HepG2 (cell line): ENCODE data around the gene SERTAD1. TPM values are rescaled to one million over a fixed set of nuclear protein-coding genes. Genes with fewer than 3 reads are reported as not detected.
A peak's percentile ranks its signal among the peaks of the same experiment; 100 is the strongest.

Experiments
- ATAC-seq: fragments of 200-7000 bp; cut with Tn5 transposase; 3 replicates; pipeline ENCODE4 v1.9.1; 2020; ENCODE audit warnings: mild to moderate bottlenecking, moderate library complexity
- BruUV-seq: library from RNA; stranded (reverse); fragments of 400-500 nt; replicated peaks from 2 replicates; lab custom pipeline; 2021; lab: Mats Ljungman, UMichigan
- CTCF ChIA-PET: fragments of 300-600 bp; formaldehyde crosslinking; extraction: SDS; loops from one replicate; lab custom pipeline; 2021; ENCODE audit warnings: low total read pairs, inconsistent platforms, low intra/inter-chr PET ratio; lab: Yijun Ruan, JAX
- POLR2A ChIA-PET: fragments of 350-600 bp; sonication (Branson Sonifier 250); formaldehyde crosslinking; loops from one replicate; lab custom pipeline; 2020; ENCODE audit warnings: antibody characterized with exemption, inconsistent platforms; lab: Yijun Ruan, JAX
- DNase-seq: peaks from one replicate; pipeline ENCODE4 v3.0.0-alpha.2; 2015; ENCODE audit warnings: low spot score
- FAIRE-seq: peaks from 3 replicates; lab custom pipeline; 2011; peaks lifted over from hg19 to GRCh38; lab: Jason Lieb, UNC
- H2AFZ ChIP-seq: one replicate; pipeline ENCODE4 v1.6.1; 2011; ENCODE audit warnings: low read length, inconsistent platforms
- H3K27ac ChIP-seq: fragments of 300-600 bp; 3 replicates; pipeline ENCODE4 v1.8.0; 2011; ENCODE audit warnings: mixed run types, mild to moderate bottlenecking, mixed read lengths, low read length, inconsistent platforms; ENCODE audit not compliant: insufficient read depth; ENCODE audit errors: extremely low read length
- H3K27me3 ChIP-seq, 2 experiments: fragments of 200-600 bp in 1 of 2; 2 replicates in 1 of 2; 3 replicates in 1 of 2; pipeline versions ENCODE4 v1.6.0 to v1.8.0; 2011; ENCODE audit warnings: low read length in 2 of 2, mild to moderate bottlenecking in 2 of 2, moderate library complexity in 2 of 2, inconsistent platforms in 1 of 2; ENCODE audit not compliant: insufficient read depth in 2 of 2, control insufficient read depth in 1 of 2
- H3K36me3 ChIP-seq, 2 experiments: fragments of 200-600 bp in 1 of 2; replicated peaks in 1 of 2; 2 replicates in 1 of 2; 3 replicates in 1 of 2; pipeline versions ENCODE4 v1.5.1 to v1.8.0; 2011; ENCODE audit warnings: low read length in 2 of 2, inconsistent platforms in 1 of 2; ENCODE audit not compliant: insufficient read depth in 2 of 2, control insufficient read depth in 1 of 2
- H3K4me1 ChIP-seq: 2 replicates; pipeline ENCODE4 v1.5.1; 2012; ENCODE audit warnings: low read length, inconsistent platforms; ENCODE audit not compliant: insufficient read depth
- H3K4me2 ChIP-seq: 2 replicates; pipeline ENCODE4 v1.6.0; 2011; ENCODE audit warnings: low read depth, low read length, inconsistent platforms
- H3K4me3 ChIP-seq, 3 experiments: fragments of 200-600 bp in 1 of 3; sonication (generic), shearing (Covaris generic) in 1 of 3; replicated peaks in 1 of 3; 2 replicates each; pipeline ENCODE4 v1.5.1; 2011 to 2016; ENCODE audit warnings: low read length in 3 of 3, inconsistent platforms in 2 of 3, low read depth in 2 of 3, mild to moderate bottlenecking in 2 of 3, control low read depth in 1 of 3, mixed read lengths in 1 of 3; ENCODE audit not compliant: insufficient read depth in 1 of 3
- H3K79me2 ChIP-seq: one replicate; pipeline ENCODE4 v1.6.1; 2011; ENCODE audit warnings: low read length, inconsistent platforms; ENCODE audit not compliant: insufficient read depth
- H3K9ac ChIP-seq: 2 replicates; pipeline ENCODE4 v1.6.0; 2011; ENCODE audit warnings: mild to moderate bottlenecking, low read depth, low read length, inconsistent platforms; ENCODE audit not compliant: insufficient read depth
- H3K9me3 ChIP-seq: 2 replicates; pipeline ENCODE4 v1.5.1; 2012; ENCODE audit warnings: mild to moderate bottlenecking, low read length
- H4K20me1 ChIP-seq: 2 replicates; pipeline ENCODE4 v1.6.0; 2011; ENCODE audit warnings: inconsistent platforms, mild to moderate bottlenecking, low read length, moderate library complexity; ENCODE audit not compliant: insufficient read depth
- CEBPG ChIP-seq: IDR thresholded peaks from 2 replicates; pipeline ENCODE4 v1.6.1; 2016
- EEA1 ChIP-seq: sonication (generic); formaldehyde crosslinking; IDR thresholded peaks from 2 replicates; pipeline ENCODE4 v1.5.1; 2020; ENCODE audit warnings: mild to moderate bottlenecking, missing genetic modification reagents, borderline replicate concordance
- KAT8 ChIP-seq: IDR thresholded peaks from 2 replicates; pipeline ENCODE4 v1.6.1; 2016; ENCODE audit warnings: missing genetic modification reagents, missing compliant biosample characterization
- MAFK ChIP-seq, 2 experiments: IDR thresholded peaks in 1 of 2; conservative IDR thresholded peaks in 1 of 2; 2 replicates each; pipeline ENCODE4 v1.6.1; 2011; ENCODE audit warnings: improper control_type of control experiment in 2 of 2, low read length in 2 of 2
- NFE2 ChIP-seq: sonication (generic); formaldehyde crosslinking; IDR thresholded peaks from 2 replicates; pipeline ENCODE4 v1.4.0; 2020; ENCODE audit warnings: missing genetic modification reagents
- ZNF3 ChIP-seq: IDR thresholded peaks from 2 replicates; pipeline ENCODE4 v1.7.0; 2017; ENCODE audit warnings: inconsistent platforms
- ZNF460 ChIP-seq: sonication (generic); formaldehyde crosslinking; IDR thresholded peaks from 2 replicates; pipeline ENCODE4 v1.5.1; 2020; ENCODE audit warnings: missing genetic modification reagents, mild to moderate bottlenecking, borderline replicate concordance
- ZNF737 ChIP-seq: sonication (generic); formaldehyde crosslinking; IDR thresholded peaks from 2 replicates; pipeline ENCODE4 v1.5.0; 2020; ENCODE audit warnings: missing genetic modification reagents, mild to moderate bottlenecking, borderline replicate concordance
- ZNF790 ChIP-seq: sonication (generic); formaldehyde crosslinking; IDR thresholded peaks from 2 replicates; pipeline ENCODE4 v1.8.0; 2022; ENCODE audit warnings: missing genetic modification reagents, mild to moderate bottlenecking, borderline replicate concordance
- WGBS: methylation state at CpG from one replicate; pipeline ENCODE4 v1.1.6; 2017; ENCODE audit warnings: low lambda C conversion rate; 5-methylcytosine and 5-hydroxymethylcytosine counted together
- in situ Hi-C: cut with HindIII; loops from 2 replicates; pipeline ENCODE4 v1.10.0; 2017; ENCODE audit warnings: low pct_unique_long_range_greater_than_20kb; ENCODE audit not compliant: extremely low pct_ligation_motif_present
- intact Hi-C: fragments of 100-400 bp; cut with micrococcal nuclease; formaldehyde crosslinking; loops from one replicate; pipeline ENCODE4 v1.10.0; 2022; ENCODE audit not compliant: unreplicated experiment
- polyA plus RNA-seq, 8 experiments: library from polyadenylated mRNA; depleted of rRNA in 3 of 8; stranded (reverse) in 7 of 8; unstranded in 1 of 8; fragments of >200 nt; fragmentation: Illumina TruSeq in 4 of 8; extraction: Trizol in 4 of 8; gene quantifications; 2 replicates each; pipeline versions ENCODE4 v1.2.1 to v1.2.3, GENCODE V29; 2011 to 2016; ENCODE audit warnings: low read depth in 4 of 8, missing spikeins in 1 of 8, mixed read lengths in 1 of 8; ENCODE audit not compliant: insufficient read depth in 1 of 8
- total RNA-seq, 5 experiments: library from RNA; depleted of rRNA; stranded (reverse); fragments of >200 nt; fragmentation: Illumina TruSeq; extraction: Trizol; gene quantifications; 2 replicates each; pipeline ENCODE4 v1.2.3, GENCODE V29; 2016; ENCODE audit warnings: low read depth in 1 of 5
- TF ChIP-seq, protein P1 (sequence below): fragments of 450-650 bp; IDR thresholded peaks from 2 replicates; pipeline ENCODE4 v1.6.1; 2016
- TF ChIP-seq, protein P2 (sequence below): sonication (generic); formaldehyde crosslinking; IDR thresholded peaks from 2 replicates; pipeline ENCODE4 v1.9.0; 2022; ENCODE audit warnings: low read depth, missing genetic modification reagents
- TF ChIP-seq, protein P3 (sequence below): sonication (generic); formaldehyde crosslinking; IDR thresholded peaks from 2 replicates; pipeline ENCODE4 v1.8.0; 2022; ENCODE audit warnings: mild to moderate bottlenecking, missing genetic modification reagents, moderate library complexity
- TF ChIP-seq, protein P4 (sequence below): sonication (generic); formaldehyde crosslinking; IDR thresholded peaks from 2 replicates; pipeline ENCODE4 v1.5.0; 2020; ENCODE audit warnings: mild to moderate bottlenecking, missing genetic modification reagents

The SERTAD1 gene
- total and polyA plus RNA-seq, 2 of the 13 experiments (the other 11 are each of a cell fraction or from before 2014, with no cell fraction given) = 4.3 to 4.5 TPM

DNA sequence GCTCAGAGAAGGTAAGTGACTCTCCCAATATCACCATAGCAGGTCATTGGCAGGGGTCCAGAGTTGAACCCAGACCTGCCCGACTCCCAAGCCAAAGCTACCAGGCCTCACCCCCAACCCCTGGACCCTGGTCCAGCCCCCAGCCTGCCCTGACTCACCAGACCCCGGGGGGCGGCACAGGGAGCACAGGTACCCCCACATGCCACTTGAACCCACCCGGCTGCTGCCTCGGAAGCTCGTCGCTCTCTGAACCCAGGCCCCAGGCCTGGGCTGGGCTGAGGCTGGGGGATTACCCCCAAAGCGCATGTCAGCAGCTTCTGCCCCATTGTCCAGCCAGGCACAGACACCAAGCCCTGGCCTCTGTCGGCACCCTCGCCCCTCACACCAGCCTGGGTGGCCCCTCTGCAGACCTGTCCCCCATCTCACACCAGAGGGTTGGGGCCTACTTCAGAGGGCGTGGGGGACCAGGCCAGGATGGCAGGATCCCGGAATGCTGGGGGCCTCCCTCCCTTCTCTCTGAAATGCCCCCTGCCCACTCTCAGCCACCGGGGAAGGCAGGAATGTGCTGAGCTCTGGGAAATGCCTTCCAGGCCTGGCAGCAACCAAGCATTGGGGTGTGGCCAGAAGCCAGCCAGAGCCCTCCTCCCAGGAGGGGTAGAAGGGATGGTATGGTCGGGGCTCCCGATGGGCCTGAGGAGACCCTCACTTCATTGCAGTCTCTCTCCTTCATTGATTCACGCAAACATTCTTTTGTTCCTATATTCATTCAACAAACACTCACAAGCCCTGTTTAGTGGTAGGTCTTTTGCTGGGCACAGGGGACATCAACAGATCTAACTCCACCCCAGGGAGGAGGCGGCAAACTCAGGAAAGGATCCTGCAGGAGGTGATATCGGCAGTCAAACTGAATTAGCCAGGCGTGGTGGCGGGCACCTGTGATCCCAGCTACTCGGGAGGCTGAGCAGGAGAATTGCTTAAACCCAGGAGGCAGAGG is 11.0 kb downstream of the SERTAD1 start:
- ATAC-seq = no peak
- no peak overlapping the region for H3K4me3 ChIP-seq
- TF ChIP-seq ZNF460 (CRISPR knock-in tag) = peak; percentile 86
- TF ChIP-seq, protein P1, sequence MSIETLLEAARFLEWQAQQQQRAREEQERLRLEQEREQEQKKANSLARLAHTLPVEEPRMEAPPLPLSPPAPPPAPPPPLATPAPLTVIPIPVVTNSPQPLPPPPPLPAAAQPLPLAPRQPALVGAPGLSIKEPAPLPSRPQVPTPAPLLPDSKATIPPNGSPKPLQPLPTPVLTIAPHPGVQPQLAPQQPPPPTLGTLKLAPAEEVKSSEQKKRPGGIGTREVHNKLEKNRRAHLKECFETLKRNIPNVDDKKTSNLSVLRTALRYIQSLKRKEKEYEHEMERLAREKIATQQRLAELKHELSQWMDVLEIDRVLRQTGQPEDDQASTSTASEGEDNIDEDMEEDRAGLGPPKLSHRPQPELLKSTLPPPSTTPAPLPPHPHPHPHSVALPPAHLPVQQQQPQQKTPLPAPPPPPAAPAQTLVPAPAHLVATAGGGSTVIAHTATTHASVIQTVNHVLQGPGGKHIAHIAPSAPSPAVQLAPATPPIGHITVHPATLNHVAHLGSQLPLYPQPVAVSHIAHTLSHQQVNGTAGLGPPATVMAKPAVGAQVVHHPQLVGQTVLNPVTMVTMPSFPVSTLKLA = no peak
- no peak for TF ChIP-seq ZNF790 (CRISPR knock-in tag)
- TF ChIP-seq MAFK (conservative IDR thresholded peaks at IDR 0.05 in 1 of 2, IDR thresholded peaks at IDR 0.05 in 1 of 2; ENCODE audit: low read length in 2 of 2) = peak in 1 of 2 experiments; percentile 19; a peak in 1 of 4 replicates
- TF ChIP-seq KAT8 (CRISPR knock-in tag) = no peak
- no peak for TF ChIP-seq ZNF737 (CRISPR knock-in tag)
- no peak for TF ChIP-seq EEA1 (CRISPR knock-in tag)
- no peak for TF ChIP-seq NFE2 (CRISPR knock-in tag)
- 0 out of 2 replicates have a peak, but pooled peaks have one; percentile 11 for TF ChIP-seq CEBPG (CRISPR knock-in tag)
- TF ChIP-seq, protein P2, sequence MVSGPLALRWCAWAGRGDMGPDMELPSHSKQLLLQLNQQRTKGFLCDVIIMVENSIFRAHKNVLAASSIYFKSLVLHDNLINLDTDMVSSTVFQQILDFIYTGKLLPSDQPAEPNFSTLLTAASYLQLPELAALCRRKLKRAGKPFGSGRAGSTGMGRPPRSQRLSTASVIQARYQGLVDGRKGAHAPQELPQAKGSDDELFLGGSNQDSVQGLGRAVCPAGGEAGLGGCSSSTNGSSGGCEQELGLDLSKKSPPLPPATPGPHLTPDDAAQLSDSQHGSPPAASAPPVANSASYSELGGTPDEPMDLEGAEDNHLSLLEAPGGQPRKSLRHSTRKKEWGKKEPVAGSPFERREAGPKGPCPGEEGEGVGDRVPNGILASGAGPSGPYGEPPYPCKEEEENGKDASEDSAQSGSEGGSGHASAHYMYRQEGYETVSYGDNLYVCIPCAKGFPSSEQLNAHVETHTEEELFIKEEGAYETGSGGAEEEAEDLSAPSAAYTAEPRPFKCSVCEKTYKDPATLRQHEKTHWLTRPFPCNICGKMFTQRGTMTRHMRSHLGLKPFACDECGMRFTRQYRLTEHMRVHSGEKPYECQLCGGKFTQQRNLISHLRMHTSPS (CRISPR knock-in tag) = no peak
- TF ChIP-seq, protein P3, sequence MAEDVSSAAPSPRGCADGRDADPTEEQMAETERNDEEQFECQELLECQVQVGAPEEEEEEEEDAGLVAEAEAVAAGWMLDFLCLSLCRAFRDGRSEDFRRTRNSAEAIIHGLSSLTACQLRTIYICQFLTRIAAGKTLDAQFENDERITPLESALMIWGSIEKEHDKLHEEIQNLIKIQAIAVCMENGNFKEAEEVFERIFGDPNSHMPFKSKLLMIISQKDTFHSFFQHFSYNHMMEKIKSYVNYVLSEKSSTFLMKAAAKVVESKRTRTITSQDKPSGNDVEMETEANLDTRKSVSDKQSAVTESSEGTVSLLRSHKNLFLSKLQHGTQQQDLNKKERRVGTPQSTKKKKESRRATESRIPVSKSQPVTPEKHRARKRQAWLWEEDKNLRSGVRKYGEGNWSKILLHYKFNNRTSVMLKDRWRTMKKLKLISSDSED (CRISPR knock-in tag) = no peak
- peak; percentile 93 for TF ChIP-seq ZNF3 (CRISPR knock-in tag)
- TF ChIP-seq, protein P4, sequence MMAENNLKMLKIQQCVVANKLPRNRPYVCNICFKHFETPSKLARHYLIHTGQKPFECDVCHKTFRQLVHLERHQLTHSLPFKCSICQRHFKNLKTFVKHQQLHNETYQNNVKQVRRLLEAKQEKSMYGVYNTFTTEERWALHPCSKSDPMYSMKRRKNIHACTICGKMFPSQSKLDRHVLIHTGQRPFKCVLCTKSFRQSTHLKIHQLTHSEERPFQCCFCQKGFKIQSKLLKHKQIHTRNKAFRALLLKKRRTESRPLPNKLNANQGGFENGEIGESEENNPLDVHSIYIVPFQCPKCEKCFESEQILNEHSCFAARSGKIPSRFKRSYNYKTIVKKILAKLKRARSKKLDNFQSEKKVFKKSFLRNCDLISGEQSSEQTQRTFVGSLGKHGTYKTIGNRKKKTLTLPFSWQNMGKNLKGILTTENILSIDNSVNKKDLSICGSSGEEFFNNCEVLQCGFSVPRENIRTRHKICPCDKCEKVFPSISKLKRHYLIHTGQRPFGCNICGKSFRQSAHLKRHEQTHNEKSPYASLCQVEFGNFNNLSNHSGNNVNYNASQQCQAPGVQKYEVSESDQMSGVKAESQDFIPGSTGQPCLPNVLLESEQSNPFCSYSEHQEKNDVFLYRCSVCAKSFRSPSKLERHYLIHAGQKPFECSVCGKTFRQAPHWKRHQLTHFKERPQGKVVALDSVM (CRISPR knock-in tag) = no peak
- TF ChIP-seq, all 625 proteins: peak for 4
- FAIRE-seq (no peak), DNase-seq (no peak)
- no peaks in the 10 kb centered on the region for H3K9me3 ChIP-seq
- no peak overlapping the region for H2AFZ ChIP-seq
- H3K36me3 ChIP-seq = no peaks in the 10 kb centered on the region
- in situ Hi-C loops (no loop called here), intact Hi-C loops (no loop called here)
- BruUV-seq = no TSS peak
- WGBS = 30% methylated on average over 9 of the region's 21 CpGs
- no peak overlapping the region for H3K4me2 ChIP-seq
- H4K20me1 ChIP-seq = no peaks in the 10 kb centered on the region
- peaks cover 57% of the 10 kb centered on the region for H3K4me1 ChIP-seq
- ChIA-PET CTCF (no interaction called here), POLR2A (interaction anchor here (1.2 to 1.5 kb wide), 2 partner anchors 12 to 20 kb away, joined by 3 to 4 read pairs; no protein-coding TSS in a partner anchor)
- no peak overlapping the region for H3K27ac ChIP-seq
- peaks cover 0 to 23% of the 10 kb centered on the region in 2 experiments; a peak in 3 of 5 replicates for H3K27me3 ChIP-seq
- H3K9ac ChIP-seq = no peak overlapping the region
- H3K79me2 ChIP-seq = no peaks in the 10 kb centered on the region
